WERI-Rb-1 (cell line): ENCODE results near the gene RRBP1.

Experiments used
- DNase-seq: peaks from one replicate; pipeline ENCODE4 v3.0.0-alpha.2; 2020
- H3K27ac ChIP-seq: fragments of 250-450 bp; sonication (Bioruptor Pico); 2 replicates; pipeline ENCODE4 v1.5.1; 2020; ENCODE audit warnings: mild to moderate bottlenecking, moderate library complexity
- H3K27me3 ChIP-seq: fragments of 250-450 bp; sonication (Bioruptor Pico); 2 replicates; pipeline ENCODE4 v1.5.1; 2021; ENCODE audit warnings: mild to moderate bottlenecking, low read depth, moderate library complexity; ENCODE audit not compliant: insufficient read depth, severe bottlenecking
- H3K36me3 ChIP-seq: fragments of 250-450 bp; sonication (Bioruptor Pico); 2 replicates; pipeline ENCODE4 v1.5.1; 2020; ENCODE audit warnings: mild to moderate bottlenecking, moderate library complexity
- H3K4me3 ChIP-seq: 2 replicates; pipeline ENCODE4 v1.5.1; 2011; ENCODE audit warnings: low read depth, mild to moderate bottlenecking, control low read depth, low read length
- H3K9me3 ChIP-seq: fragments of 250-450 bp; sonication (Bioruptor Pico); 2 replicates; pipeline ENCODE4 v1.5.1; 2021; ENCODE audit warnings: mild to moderate bottlenecking, moderate library complexity; ENCODE audit not compliant: severe bottlenecking
- TF ChIP-seq, protein P1 (sequence below): IDR thresholded peaks from 2 replicates; pipeline ENCODE4 v1.5.1; 2011; ENCODE audit warnings: low read depth, mild to moderate bottlenecking, control low read depth, inconsistent platforms, low read length

RRBP1 gene

DNA sequence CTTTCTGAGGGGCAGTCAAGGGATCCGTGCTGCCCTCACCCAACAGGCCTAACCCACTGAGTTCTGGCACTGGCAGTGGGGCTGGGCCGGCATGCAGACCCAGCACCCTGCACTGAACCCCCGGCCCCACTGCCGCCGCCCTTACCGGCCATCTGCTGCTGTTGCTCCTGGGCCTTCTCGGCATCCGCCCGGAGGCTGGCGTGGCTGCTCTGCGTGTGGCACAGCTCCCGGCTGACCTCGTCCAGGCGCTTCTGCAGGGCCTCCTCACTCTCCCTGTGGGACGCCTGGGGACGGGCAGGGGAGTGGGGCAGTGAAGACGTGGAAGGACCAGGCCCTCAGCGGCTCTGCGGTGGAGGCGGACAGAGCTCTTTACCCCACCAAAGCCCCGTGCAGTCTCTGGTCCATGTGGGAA lies 52.4 kb downstream of the RRBP1 start:
- no peaks in the 10 kb centered on the region for H3K9me3 ChIP-seq
- peaks cover 6% of the 10 kb centered on the region for H3K36me3 ChIP-seq
- H3K27ac ChIP-seq: no peak overlapping the region
- H3K27me3 ChIP-seq: no peaks in the 10 kb centered on the region
- TF ChIP-seq, protein P1, sequence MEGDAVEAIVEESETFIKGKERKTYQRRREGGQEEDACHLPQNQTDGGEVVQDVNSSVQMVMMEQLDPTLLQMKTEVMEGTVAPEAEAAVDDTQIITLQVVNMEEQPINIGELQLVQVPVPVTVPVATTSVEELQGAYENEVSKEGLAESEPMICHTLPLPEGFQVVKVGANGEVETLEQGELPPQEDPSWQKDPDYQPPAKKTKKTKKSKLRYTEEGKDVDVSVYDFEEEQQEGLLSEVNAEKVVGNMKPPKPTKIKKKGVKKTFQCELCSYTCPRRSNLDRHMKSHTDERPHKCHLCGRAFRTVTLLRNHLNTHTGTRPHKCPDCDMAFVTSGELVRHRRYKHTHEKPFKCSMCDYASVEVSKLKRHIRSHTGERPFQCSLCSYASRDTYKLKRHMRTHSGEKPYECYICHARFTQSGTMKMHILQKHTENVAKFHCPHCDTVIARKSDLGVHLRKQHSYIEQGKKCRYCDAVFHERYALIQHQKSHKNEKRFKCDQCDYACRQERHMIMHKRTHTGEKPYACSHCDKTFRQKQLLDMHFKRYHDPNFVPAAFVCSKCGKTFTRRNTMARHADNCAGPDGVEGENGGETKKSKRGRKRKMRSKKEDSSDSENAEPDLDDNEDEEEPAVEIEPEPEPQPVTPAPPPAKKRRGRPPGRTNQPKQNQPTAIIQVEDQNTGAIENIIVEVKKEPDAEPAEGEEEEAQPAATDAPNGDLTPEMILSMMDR: no peak
- DNase-seq: no peak
- no peak overlapping the region for H3K4me3 ChIP-seq

DNA sequence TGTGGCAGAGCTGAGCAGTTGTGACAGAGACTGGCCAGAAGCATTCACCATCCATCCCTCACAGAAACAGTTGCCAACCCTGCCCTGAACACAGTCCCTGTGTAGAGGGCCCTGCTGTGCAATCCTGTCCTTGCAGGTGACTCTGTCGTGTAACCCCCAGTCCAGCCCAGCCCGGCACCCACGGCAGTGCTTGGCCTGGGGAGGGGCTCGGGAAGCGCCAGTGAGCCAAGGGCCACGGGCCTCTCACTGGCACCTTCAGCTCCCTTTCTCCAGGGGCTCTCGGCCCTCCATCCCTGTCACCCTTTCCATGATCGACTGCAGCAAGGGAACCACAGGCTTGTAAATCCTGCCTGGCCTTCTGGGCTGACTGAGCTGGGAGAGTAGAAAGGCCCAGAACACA lies 53.0 kb downstream of the RRBP1 start:
- Histone ChIP-seq H3K9me3 (no peaks in the 10 kb centered on the region), H3K27ac (no peak overlapping the region), H3K36me3 (peaks cover 5% of the 10 kb centered on the region), H3K4me3 (no peak overlapping the region), H3K27me3 (no peaks in the 10 kb centered on the region)
- TF ChIP-seq, protein P1: no peak
- DNase-seq: no peak

DNA sequence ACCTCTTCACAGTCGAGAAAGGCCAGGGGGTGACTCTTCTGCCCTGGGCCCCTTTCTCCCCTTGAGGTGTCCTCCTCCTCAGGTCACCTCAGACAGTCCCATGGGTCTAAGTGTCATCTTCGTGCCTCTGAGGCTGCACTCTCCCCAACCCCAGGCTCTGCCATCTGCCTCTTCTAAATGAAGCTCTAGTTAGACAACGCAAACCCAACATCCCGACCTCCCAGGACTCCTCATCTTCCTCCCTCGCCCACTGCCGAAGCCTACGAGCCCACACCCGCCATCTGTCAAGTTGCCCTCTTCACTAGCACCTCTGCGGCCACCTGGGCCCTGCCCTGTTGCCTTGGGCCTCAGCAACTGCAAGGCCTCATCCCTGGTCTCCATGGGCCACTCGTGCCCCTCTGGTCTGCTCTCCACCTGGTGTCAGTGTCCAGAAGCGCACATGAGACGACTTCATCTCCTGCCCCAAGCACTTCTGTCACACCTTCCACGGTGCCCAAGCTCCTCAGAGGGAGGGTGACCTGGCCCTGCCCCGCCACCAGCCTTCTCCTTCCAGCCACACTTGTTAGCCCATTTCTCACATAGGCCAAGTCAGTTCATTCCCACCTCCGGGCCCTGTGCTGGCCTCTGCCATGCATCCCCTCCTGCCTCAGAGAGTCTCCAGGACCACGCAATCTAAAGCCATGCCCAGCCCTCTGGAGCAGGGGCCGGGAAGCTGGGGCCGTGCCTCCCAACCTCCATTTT lies 53.8 kb downstream of the RRBP1 start:
- DNase-seq: no peak
- no peaks in the 10 kb centered on the region for H3K9me3 ChIP-seq
- no peak overlapping the region for H3K4me3 ChIP-seq
- TF ChIP-seq, protein P1: peak; percentile 29
- H3K27ac ChIP-seq: no peak overlapping the region
- H3K27me3 ChIP-seq: no peaks in the 10 kb centered on the region
- H3K36me3 ChIP-seq: peaks cover 6% of the 10 kb centered on the region

DNA sequence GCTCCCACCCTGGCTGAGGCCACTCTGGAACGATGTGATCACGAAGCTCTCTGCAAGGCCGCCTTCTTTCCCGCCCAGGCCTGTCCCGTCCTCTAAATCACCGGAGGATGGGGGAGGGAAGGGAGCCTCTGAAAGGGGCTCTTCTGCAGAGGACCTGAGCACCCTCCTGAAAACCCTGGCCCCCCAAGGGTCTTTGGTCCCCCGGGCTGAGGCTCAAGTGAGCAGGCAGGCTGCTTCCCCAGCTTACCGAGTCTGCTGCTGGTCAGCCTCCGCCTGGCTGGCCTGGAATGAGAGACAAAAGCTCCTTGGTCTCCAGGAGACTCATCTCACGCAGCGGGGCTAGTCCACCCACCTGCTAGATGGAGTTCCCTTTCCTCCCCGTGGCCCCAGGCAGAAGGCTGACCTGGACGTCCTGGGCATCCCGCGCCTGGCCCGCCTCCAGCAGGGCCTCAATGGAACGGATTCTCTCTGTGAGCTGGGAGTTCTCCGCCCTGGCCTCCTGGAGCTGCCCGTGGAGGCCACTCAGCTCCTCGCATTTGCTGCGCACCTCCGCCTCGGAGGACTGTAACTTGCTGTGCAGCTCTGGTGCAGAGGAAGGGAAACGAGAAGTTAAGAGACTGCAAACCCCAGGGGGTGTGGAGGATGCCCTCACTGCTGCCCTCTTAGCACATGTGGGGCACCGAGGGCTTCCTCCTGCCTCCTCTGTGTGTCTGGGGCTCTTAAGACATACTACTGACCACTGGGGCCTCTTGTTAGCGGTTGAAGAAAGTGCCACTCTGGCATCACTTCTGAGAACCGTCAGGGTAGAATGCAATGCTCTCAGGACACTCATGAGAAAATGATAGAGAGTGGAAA lies 54.7 kb downstream of the RRBP1 start:
- no peak overlapping the region; the same call in 1 of the 2 replicates for H3K27ac ChIP-seq
- TF ChIP-seq, protein P1: no peak
- H3K9me3 ChIP-seq: no peaks in the 10 kb centered on the region
- H3K36me3 ChIP-seq: peaks cover 6% of the 10 kb centered on the region
- H3K4me3 ChIP-seq: no peak overlapping the region
- H3K27me3 ChIP-seq: no peaks in the 10 kb centered on the region
- no peak for DNase-seq

DNA sequence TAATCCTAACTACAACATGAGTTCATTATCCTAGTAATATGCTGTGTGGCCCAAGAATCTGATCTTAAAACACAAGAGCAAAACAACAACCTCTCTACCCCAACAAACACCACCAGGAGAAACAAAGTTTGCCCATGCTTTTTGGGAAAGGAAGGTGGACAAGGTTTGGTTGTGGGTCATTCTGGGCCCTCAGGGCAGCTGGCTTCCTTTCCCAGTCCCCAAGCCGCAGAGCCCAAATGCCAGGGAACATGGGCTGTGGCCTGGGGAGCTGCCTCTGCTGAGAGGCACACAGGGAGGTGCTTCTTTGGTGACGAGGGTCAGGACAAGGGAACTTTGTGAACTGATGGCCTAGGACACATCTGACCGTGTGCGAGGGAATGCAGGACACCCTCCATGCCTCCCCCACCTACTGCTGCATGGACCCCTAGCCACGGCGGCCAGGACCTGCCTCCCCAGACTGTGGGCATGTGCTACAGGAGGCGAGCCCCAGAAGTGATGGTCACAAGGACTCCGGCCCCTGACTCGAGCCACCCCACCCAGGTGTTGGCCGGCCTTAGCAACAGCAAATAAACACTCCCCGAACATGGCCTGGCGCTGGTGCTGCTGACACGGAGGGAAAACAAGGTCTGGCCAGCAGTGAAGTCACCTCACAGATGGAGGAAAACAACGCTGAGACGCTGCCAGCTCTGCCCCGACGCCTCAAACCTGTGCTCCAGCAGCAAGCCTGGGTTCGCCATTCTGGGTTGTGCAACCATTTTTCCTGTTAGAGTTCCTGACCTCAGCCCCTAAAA lies 55.6 kb downstream of the RRBP1 start:
- Histone ChIP-seq H3K27me3 (no peaks in the 10 kb centered on the region), H3K4me3 (no peak overlapping the region), H3K27ac (no peak overlapping the region; the same call in 1 of the 2 replicates), H3K9me3 (no peaks in the 10 kb centered on the region), H3K36me3 (peaks cover 6% of the 10 kb centered on the region)
- no peak for DNase-seq
- TF ChIP-seq, protein P1: no peak
